HL-60 (cell line): ENCODE data around the gene HPSE2.

Source experiments
- DNase-seq, 2 experiments: peaks; one replicate each; pipeline ENCODE4 v3.0.0-alpha.2; 2010 to 2020; ENCODE audit warnings: low read depth in 1 of 2, low spot score in 1 of 2
- H3K27ac ChIP-seq: fragments of 250-450 bp; sonication (Bioruptor Pico); replicated peaks from 2 replicates; pipeline ENCODE4 v1.5.1; 2020; ENCODE audit warnings: mild to moderate bottlenecking, moderate library complexity
- H3K27me3 ChIP-seq: fragments of 250-450 bp; sonication (Bioruptor Pico); 2 replicates; pipeline ENCODE4 v1.5.1; 2021; ENCODE audit warnings: mild to moderate bottlenecking, moderate library complexity; ENCODE audit not compliant: insufficient read depth, poor library complexity, severe bottlenecking
- H3K4me3 ChIP-seq: replicated peaks from 2 replicates; pipeline ENCODE4 v1.5.1; 2011; ENCODE audit warnings: mild to moderate bottlenecking, control low read depth, low read length; ENCODE audit not compliant: insufficient read depth
- CTCF ChIP-seq: IDR thresholded peaks from one replicate; pipeline ENCODE4 v1.5.1; 2011; ENCODE audit warnings: low read length, control low read depth, inconsistent platforms; ENCODE audit not compliant: insufficient read depth
- GABPA ChIP-seq: IDR thresholded peaks from 2 replicates; pipeline ENCODE4 v1.6.1; 2012; ENCODE audit warnings: low read depth
- POLR2AphosphoS5 ChIP-seq: IDR thresholded peaks from 2 replicates; pipeline ENCODE4 v1.6.1; 2012; ENCODE audit warnings: low read depth
- SPI1 ChIP-seq: IDR thresholded peaks from 2 replicates; pipeline ENCODE4 v1.6.1; 2012; ENCODE audit warnings: low read depth, mild to moderate bottlenecking, borderline replicate concordance
- TF ChIP-seq, protein P1 (sequence below): IDR thresholded peaks from 2 replicates; pipeline ENCODE4 v1.6.1; 2012; ENCODE audit warnings: low read depth; ENCODE audit not compliant: insufficient replicate concordance

Gene HPSE2

DNA sequence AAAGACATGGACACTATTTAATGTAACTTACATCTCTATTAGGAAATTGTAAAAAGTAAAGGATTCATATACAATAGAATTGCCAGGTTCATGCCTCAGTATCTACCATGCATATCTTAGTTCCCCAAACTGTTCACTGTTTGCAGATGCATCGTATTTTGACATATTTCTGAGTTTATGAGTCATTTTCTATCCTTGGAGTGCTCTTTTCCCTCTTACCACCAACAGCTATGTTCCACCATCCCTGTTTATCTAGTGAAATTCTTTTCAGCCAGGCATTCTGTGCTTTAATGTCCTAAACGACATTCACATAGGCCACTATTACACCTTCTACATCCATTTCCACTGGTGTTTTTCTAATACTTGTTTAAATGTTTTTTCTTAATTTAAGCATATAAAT, 649.6 kb downstream of the HPSE2 start:
- H3K27ac ChIP-seq, result no peak overlapping the region
- TF ChIP-seq SPI1, result no peak
- TF ChIP-seq, protein P1, sequence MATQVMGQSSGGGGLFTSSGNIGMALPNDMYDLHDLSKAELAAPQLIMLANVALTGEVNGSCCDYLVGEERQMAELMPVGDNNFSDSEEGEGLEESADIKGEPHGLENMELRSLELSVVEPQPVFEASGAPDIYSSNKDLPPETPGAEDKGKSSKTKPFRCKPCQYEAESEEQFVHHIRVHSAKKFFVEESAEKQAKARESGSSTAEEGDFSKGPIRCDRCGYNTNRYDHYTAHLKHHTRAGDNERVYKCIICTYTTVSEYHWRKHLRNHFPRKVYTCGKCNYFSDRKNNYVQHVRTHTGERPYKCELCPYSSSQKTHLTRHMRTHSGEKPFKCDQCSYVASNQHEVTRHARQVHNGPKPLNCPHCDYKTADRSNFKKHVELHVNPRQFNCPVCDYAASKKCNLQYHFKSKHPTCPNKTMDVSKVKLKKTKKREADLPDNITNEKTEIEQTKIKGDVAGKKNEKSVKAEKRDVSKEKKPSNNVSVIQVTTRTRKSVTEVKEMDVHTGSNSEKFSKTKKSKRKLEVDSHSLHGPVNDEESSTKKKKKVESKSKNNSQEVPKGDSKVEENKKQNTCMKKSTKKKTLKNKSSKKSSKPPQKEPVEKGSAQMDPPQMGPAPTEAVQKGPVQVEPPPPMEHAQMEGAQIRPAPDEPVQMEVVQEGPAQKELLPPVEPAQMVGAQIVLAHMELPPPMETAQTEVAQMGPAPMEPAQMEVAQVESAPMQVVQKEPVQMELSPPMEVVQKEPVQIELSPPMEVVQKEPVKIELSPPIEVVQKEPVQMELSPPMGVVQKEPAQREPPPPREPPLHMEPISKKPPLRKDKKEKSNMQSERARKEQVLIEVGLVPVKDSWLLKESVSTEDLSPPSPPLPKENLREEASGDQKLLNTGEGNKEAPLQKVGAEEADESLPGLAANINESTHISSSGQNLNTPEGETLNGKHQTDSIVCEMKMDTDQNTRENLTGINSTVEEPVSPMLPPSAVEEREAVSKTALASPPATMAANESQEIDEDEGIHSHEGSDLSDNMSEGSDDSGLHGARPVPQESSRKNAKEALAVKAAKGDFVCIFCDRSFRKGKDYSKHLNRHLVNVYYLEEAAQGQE, result no peak
- no peak for TF ChIP-seq POLR2AphosphoS5
- TF ChIP-seq GABPA, result no peak
- no peak for TF ChIP-seq CTCF
- no peak for DNase-seq
- H3K4me3 ChIP-seq, result no peak overlapping the region
- H3K27me3 ChIP-seq, result peaks cover 2% of the 10 kb centered on the region

DNA sequence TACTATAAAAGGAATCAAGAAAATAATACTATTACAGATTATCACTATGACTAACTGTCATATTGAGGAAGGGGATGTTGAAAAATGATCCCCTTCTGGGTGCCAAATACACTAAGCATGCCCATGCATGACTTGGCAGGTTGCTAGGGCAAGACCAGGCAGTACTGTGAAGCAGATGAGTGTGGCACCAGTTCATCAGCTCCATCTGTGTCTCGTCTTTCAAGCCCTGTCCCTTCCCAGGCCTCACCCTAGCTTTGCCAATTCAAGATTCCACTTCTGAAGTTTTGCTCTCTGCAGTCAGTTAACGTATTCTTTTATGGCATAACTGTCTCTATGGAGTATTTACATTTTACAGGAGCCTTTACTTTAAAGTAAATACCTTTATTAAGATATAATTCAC, 653.3 kb downstream of the HPSE2 start:
- no peak for TF ChIP-seq CTCF
- no peak for TF ChIP-seq SPI1
- TF ChIP-seq, protein P1, result no peak
- no peak for TF ChIP-seq GABPA
- no peak for TF ChIP-seq POLR2AphosphoS5
- H3K4me3 ChIP-seq, result no peak overlapping the region
- no peak for DNase-seq
- peaks cover 2% of the 10 kb centered on the region for H3K27me3 ChIP-seq
- no peak overlapping the region for H3K27ac ChIP-seq

GRCh38 chr10:98577578-98577977, 658.1 kb downstream of the HPSE2 start:
- Histone ChIP-seq H3K27ac (no peak overlapping the region), H3K4me3 (no peak overlapping the region), H3K27me3 (peaks cover 2% of the 10 kb centered on the region)
- DNase-seq, result no peak
- TF ChIP-seq POLR2AphosphoS5 (no peak), CTCF (no peak), SPI1 (no peak), GABPA (no peak)
- TF ChIP-seq, protein P1, result no peak
